Retinal pigment epithelial cell (primary cell): ENCODE measurements around the gene WBP11.

ENCODE experiments used
- DNase-seq: peaks from one replicate; pipeline ENCODE4 v3.0.0-alpha.2; 2010; ENCODE audit warnings: low read depth
- H3K4me3 ChIP-seq: 2 replicates; pipeline ENCODE4 v1.5.1; 2011; ENCODE audit warnings: mild to moderate bottlenecking, low read length, control low read depth, moderate library complexity
- TF ChIP-seq, protein P1 (sequence below): conservative IDR thresholded peaks from 2 replicates; pipeline ENCODE4 v1.5.1; 2011; ENCODE audit warnings: low read depth, low read length, control low read depth, inconsistent platforms

WBP11 gene

DNA sequence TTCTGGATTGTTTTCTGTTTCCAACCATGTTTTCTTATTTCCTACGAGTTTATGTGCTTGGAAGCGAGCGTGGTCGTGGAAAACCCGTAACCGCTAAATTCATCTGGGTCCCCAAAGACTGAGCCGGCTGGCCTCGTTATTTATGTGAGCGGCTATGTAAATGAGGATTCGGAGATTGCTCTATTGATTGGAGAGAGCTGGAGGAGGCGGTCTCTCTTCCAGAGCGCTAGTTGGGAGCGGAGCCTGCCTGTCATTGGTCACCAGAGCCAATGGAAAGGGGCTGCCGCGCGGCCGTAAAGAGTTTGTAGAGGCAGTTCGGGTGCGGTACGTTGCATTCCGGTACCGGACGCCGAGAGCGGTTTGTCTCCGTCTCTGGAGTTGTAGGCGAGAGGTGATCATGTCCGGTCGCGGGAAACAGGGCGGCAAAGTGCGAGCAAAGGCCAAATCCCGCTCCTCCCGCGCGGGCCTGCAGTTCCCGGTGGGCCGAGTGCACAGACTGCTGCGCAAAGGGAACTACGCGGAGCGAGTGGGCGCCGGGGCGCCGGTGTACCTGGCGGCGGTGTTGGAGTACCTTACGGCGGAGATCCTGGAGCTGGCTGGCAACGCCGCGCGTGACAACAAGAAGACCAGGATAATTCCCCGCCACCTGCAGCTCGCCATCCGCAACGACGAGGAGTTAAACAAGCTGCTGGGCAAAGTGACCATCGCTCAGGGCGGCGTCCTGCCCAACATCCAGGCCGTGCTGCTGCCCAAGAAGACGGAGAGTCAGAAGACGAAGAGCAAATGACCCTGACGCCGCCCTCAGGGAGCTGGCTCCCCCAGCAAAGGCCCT, 29.0 kb downstream of the WBP11 start:
- peak overlapping the region; percentile 87 for H3K4me3 ChIP-seq
- peak; percentile 82 for DNase-seq
- TF ChIP-seq, protein P1, sequence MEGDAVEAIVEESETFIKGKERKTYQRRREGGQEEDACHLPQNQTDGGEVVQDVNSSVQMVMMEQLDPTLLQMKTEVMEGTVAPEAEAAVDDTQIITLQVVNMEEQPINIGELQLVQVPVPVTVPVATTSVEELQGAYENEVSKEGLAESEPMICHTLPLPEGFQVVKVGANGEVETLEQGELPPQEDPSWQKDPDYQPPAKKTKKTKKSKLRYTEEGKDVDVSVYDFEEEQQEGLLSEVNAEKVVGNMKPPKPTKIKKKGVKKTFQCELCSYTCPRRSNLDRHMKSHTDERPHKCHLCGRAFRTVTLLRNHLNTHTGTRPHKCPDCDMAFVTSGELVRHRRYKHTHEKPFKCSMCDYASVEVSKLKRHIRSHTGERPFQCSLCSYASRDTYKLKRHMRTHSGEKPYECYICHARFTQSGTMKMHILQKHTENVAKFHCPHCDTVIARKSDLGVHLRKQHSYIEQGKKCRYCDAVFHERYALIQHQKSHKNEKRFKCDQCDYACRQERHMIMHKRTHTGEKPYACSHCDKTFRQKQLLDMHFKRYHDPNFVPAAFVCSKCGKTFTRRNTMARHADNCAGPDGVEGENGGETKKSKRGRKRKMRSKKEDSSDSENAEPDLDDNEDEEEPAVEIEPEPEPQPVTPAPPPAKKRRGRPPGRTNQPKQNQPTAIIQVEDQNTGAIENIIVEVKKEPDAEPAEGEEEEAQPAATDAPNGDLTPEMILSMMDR = no peak

DNA sequence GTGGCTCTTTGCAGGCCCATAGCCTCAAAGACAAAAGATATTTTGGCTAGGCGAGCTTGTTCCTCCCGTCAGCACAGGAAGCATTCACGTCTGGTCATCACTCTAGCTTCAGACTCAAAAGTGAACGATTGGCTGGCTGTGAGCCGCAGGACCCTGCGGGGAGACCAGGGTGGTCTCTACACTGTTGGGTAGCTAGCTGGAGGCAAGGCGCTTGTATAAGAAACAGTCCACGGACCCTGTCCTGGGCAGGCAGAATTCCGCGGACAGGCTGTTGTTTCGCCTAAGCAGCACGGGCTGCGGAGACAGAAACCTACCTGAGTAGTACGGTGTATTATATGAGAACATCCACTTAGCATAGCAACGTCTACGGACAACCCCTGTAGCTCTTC, 29.6 kb downstream of the WBP11 start:
- peak overlapping the region; percentile 87 for H3K4me3 ChIP-seq
- no peak for DNase-seq
- TF ChIP-seq, protein P1 = no peak

DNA sequence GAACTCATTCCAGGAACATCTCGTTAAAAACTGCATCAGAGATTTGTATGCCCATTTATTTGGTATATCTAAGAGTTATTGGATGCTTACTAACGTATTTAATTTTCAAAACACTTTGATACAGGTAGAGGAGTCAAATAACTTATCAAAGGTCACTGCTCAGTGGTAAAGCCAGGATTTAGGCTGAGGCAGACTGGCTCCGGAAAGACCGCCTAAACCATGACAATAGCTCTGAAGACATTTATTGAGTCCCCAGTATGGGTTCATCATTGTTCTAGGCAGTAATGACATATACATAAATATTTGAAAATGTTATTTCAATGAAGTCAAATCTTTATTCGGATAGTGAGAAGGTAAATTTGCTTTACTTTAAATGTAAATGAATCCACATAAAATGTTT, 30.3 kb downstream of the WBP11 start:
- no peak for DNase-seq
- H3K4me3 ChIP-seq = no peak overlapping the region
- TF ChIP-seq, protein P1 = no peak

DNA sequence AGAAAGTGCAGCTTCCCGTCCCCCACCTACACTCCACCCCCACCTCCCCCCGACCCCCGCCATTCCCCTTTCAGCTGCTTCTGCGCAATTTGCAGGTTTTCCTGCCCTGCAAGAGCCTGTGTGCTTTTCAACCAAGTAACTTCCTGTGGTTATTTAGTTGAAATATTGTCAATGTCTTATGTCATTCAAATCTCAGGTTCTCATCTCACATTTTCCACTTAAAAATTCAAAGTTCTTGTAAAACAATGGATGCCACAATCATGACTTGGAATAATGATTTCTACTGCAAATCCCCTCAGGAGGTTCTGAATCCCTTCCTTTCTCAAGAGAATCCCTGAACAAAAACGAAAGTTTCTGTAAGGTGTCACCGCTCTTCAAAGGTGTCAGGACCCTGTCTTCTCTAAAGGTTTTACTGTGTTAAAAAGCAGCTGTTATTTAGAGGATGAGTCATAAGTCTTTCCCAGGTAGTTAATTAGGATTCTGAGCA, 31.6 kb downstream of the WBP11 start:
- H3K4me3 ChIP-seq = peak overlapping the region; percentile 89
- DNase-seq = no peak

DNA sequence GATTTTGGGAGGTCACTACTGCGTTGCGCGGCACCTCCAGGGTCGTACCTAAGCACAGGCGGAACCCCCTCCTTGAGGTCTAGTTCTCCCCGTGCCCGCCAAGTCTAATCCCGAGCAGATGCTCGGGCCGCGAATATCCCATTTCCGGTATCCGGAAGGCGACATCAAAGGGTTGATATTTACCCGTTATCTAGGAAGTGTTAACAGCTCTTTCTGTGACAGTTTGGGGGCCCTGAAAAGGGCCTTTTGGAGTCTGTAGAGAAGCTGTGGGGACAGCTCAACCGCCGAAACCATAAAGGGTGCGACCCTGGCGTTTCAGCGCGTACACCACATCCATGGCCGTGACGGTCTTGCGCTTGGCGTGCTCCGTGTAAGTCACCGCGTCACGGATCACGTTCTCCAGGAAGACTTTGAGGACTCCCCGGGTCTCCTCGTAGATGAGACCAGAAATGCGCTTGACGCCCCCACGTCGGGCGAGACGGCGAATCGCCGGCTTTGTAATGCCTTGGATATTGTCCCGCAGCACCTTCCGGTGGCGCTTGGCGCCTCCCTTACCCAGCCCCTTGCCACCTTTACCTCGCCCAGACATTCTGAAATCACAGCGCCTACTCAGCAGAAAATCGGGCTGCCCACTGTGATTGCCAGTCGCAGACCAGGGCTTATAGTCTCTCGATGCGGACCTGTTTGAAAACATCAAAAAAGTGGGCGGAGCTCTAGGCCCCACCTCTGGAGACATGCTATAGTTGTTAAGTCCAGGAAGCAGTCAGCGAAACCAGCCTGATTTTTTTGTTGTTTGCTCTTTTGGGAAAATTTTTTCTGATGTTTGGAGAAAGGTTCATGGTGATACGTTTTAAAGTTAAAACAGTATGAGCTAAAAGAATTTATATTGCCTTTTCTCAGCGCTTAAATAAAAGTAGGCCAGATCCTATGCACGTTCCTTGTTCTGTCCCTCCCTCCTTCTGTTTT, 32.5 kb downstream of the WBP11 start:
- DNase-seq = peak; percentile 81
- TF ChIP-seq, protein P1 = no peak
- peak overlapping the region; percentile 89 for H3K4me3 ChIP-seq

More for the DNA sequence above, 31.6 kb downstream of the WBP11 start:
- TF ChIP-seq, protein P1 = no peak

DNA sequence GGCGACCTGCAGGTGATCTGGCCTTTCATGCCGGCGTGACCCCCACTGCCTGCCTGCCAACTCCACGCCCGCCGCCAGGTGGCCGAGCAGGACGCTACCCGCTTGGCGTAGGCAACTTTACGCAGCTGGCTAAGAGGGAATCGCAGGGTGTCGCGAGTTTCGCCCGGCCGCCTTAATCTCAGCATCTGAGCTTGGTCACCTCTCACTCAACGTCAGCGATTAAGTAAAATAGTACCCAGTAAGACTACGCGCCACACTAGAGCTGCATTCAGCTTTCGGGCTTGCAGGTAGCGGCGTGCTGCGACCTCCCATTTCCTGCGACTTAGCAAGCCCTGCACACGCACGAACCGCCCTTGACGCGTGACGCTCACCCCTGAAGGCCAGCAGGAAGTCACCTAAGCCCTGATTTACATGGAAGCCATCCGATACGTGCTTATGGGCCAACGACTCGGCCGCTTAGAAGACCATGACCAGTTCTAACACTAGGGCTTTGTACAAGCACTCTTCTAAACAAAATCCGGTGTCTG, 33.2 kb downstream of the WBP11 start:
- peak overlapping the region; percentile 89 for H3K4me3 ChIP-seq
- DNase-seq = peak; percentile 49
- TF ChIP-seq, protein P1 = peak; percentile 82
